Astrocyte (in vitro differentiated cells and primary cell): ENCODE measurements around the gene HES3. TPM values are rescaled to one million over a fixed set of nuclear protein-coding genes. Genes with fewer than 3 reads are reported as not detected.

Source experiments
- DNase-seq: peaks from one replicate; pipeline ENCODE4 v3.0.0-alpha.2; 2010; ENCODE audit warnings: low read depth
- FAIRE-seq: peaks from 2 replicates; lab custom pipeline; 2011; peaks lifted over from hg19 to GRCh38; lab: Jason Lieb, UNC
- H2AFZ ChIP-seq: 2 replicates; pipeline ENCODE4 v1.6.0; 2012; ENCODE audit warnings: low read depth, low read length, inconsistent platforms
- H3K27ac ChIP-seq: 2 replicates; pipeline ENCODE4 v1.5.1; 2011; ENCODE audit warnings: low read depth, low read length, inconsistent platforms
- H3K27me3 ChIP-seq: 2 replicates; pipeline ENCODE4 v1.6.0; 2011; ENCODE audit warnings: low read length, inconsistent platforms; ENCODE audit not compliant: insufficient read depth
- H3K36me3 ChIP-seq: 2 replicates; pipeline ENCODE4 v1.5.1; 2011; ENCODE audit warnings: low read length, inconsistent platforms; ENCODE audit not compliant: insufficient read depth
- H3K4me1 ChIP-seq: 2 replicates; pipeline ENCODE4 v1.5.1; 2011; ENCODE audit warnings: low read length, inconsistent platforms; ENCODE audit not compliant: insufficient read depth
- H3K4me2 ChIP-seq: 2 replicates; pipeline ENCODE4 v1.6.0; 2012; ENCODE audit warnings: low read length, inconsistent platforms
- H3K4me3 ChIP-seq: 2 replicates; pipeline ENCODE4 v1.5.1; 2011; ENCODE audit warnings: low read depth, mild to moderate bottlenecking, low read length, inconsistent platforms; ENCODE audit not compliant: insufficient read depth
- H3K79me2 ChIP-seq: 2 replicates; pipeline ENCODE4 v1.6.0; 2012; ENCODE audit warnings: mild to moderate bottlenecking, low read length, inconsistent platforms; ENCODE audit not compliant: insufficient read depth
- H3K9ac ChIP-seq: 2 replicates; pipeline ENCODE4 v1.6.0; 2012; ENCODE audit warnings: mild to moderate bottlenecking, low read length, inconsistent platforms
- H3K9me3 ChIP-seq: 2 replicates; pipeline ENCODE4 v1.5.1; 2012; ENCODE audit warnings: low read depth, mild to moderate bottlenecking, low read length, inconsistent platforms; ENCODE audit not compliant: insufficient read depth
- H4K20me1 ChIP-seq: 2 replicates; pipeline ENCODE4 v1.6.0; 2012; ENCODE audit warnings: low read length, inconsistent platforms; ENCODE audit not compliant: insufficient read depth
- H3K27ac Mint-ChIP-seq: one replicate; pipeline ENCODE4 v1.8.0; 2021; ENCODE audit warnings: mild to moderate bottlenecking, mixed read lengths; ENCODE audit not compliant: unreplicated experiment
- H3K27me3 Mint-ChIP-seq: one replicate; pipeline ENCODE4 v1.8.0; 2021; ENCODE audit warnings: low read depth, mixed read lengths; ENCODE audit not compliant: unreplicated experiment
- H3K36me3 Mint-ChIP-seq: one replicate; pipeline ENCODE4 v1.8.0; 2021; ENCODE audit warnings: low read depth, mixed read lengths; ENCODE audit not compliant: unreplicated experiment
- H3K4me1 Mint-ChIP-seq: one replicate; pipeline ENCODE4 v1.8.0; 2021; ENCODE audit warnings: low read depth, mixed read lengths; ENCODE audit not compliant: unreplicated experiment
- H3K4me3 Mint-ChIP-seq: one replicate; pipeline ENCODE4 v1.8.0; 2021; ENCODE audit warnings: mild to moderate bottlenecking, moderate library complexity, mixed read lengths; ENCODE audit not compliant: unreplicated experiment
- H3K9me3 Mint-ChIP-seq: one replicate; pipeline ENCODE4 v1.8.0; 2021; ENCODE audit warnings: mild to moderate bottlenecking, mixed read lengths; ENCODE audit not compliant: unreplicated experiment
- EZH2 ChIP-seq: IDR thresholded peaks from 2 replicates; pipeline ENCODE4 v1.6.1; 2012; ENCODE audit warnings: mild to moderate bottlenecking, low read length, inconsistent platforms; ENCODE audit not compliant: insufficient read depth
- total RNA-seq: library from RNA; stranded (reverse); gene quantifications from 2 replicates; pipeline ENCODE4 v1.2.1, GENCODE V29; 2021
- TF ChIP-seq, protein P1 (sequence below): IDR thresholded peaks from 2 replicates; pipeline ENCODE4 v1.5.1; 2011; ENCODE audit warnings: low read depth, mild to moderate bottlenecking, inconsistent platforms, low read length, moderate library complexity; ENCODE audit not compliant: insufficient read depth

The HES3 gene
- total RNA-seq, 1 donor from 2014 or later = not detected

DNA sequence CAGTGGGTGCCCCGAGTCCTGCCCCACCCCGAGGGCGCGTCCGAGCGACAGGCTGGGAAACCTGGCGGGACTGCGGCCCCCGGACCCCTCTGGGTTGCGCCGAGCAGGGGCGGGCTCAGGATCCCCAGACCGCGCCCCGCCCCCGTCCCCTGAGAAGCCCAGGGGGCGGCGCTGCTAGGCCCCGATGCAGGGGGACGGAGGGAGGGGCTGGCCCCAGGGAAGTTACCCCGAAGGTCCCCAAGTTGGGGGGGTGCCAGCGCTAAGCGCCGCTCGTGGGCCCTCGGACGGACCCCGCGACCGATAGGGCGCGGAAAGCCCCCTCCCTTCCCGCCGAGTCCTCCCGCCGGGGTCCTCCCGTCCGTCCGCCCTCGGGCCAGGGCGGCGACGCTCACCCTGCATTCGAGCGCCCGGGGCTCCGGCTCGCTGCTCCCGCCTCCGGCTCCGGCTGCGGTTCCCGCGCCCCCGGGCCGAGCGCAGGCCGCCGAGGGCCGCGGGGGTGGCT is 16.5 kb downstream of the HES3 start:
- H2AFZ ChIP-seq = no peak overlapping the region
- no peaks in the 10 kb centered on the region for H3K36me3 ChIP-seq
- H3K9ac ChIP-seq = peak overlapping the region; percentile 31
- H3K9me3 Mint-ChIP-seq = no peaks in the 10 kb centered on the region
- H3K9me3 ChIP-seq = no peaks in the 10 kb centered on the region
- peaks cover 7% of the 10 kb centered on the region for H3K4me1 ChIP-seq
- no peaks in the 10 kb centered on the region for H3K79me2 ChIP-seq
- H3K36me3 Mint-ChIP-seq = no peaks in the 10 kb centered on the region
- no peak for DNase-seq
- no peak for FAIRE-seq
- no peak overlapping the region for H3K4me3 Mint-ChIP-seq
- no peaks in the 10 kb centered on the region for H3K27me3 ChIP-seq
- peaks cover 20% of the 10 kb centered on the region for H4K20me1 ChIP-seq
- no peaks in the 10 kb centered on the region for H3K4me1 Mint-ChIP-seq
- peak overlapping the region; percentile 56 for H3K4me3 ChIP-seq
- TF ChIP-seq EZH2 = no peak
- TF ChIP-seq, protein P1, sequence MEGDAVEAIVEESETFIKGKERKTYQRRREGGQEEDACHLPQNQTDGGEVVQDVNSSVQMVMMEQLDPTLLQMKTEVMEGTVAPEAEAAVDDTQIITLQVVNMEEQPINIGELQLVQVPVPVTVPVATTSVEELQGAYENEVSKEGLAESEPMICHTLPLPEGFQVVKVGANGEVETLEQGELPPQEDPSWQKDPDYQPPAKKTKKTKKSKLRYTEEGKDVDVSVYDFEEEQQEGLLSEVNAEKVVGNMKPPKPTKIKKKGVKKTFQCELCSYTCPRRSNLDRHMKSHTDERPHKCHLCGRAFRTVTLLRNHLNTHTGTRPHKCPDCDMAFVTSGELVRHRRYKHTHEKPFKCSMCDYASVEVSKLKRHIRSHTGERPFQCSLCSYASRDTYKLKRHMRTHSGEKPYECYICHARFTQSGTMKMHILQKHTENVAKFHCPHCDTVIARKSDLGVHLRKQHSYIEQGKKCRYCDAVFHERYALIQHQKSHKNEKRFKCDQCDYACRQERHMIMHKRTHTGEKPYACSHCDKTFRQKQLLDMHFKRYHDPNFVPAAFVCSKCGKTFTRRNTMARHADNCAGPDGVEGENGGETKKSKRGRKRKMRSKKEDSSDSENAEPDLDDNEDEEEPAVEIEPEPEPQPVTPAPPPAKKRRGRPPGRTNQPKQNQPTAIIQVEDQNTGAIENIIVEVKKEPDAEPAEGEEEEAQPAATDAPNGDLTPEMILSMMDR = no peak
- H3K27me3 Mint-ChIP-seq = peaks cover 30% of the 10 kb centered on the region
- no peak overlapping the region for H3K27ac ChIP-seq
- peak overlapping the region; percentile 89 for H3K4me2 ChIP-seq
- H3K27ac Mint-ChIP-seq = no peak overlapping the region

DNA sequence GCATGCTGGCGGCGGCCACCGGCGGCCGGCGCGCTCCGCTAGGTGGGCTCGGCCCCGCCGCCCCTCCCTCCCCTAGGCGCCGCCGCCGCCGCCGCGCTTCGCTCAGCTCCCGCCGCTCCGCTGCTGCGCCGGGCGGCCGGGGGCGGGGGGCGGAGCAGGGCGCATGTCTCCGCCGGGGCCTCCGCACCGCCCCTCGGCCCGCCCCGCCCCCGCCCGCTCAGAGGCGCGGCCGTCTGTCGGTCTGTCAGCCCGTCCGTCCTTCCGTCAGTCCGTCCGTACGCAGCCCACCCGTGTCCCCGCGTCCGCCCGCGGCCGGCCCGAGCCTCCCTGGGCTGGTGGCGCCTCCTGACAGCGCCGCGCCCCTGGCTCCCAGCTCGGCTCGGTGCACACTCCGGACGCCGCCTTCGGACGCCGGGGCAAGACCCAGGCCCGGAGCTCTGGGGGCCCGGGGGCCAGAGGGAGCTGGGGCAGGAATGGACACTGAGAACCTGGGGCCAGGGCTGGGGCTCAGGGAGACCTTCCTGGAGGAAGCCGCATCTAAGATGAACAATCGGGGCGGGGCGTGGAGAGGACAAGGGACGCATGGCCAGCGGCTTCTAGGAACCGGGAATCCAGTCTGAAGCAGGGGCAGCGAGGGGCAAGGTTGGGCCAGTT is 17.1 kb downstream of the HES3 start, which contains the start of gene GPR153:
TSS of gene GPR153 (minus strand) at position 138 of the 654 bp plus-strand sequence. CDS start 6,193 bp downstream, outside the sequence.
- H3K4me2 ChIP-seq = peak within 1 kb of the TSS; percentile 89
- no peak for TF ChIP-seq EZH2
- TF ChIP-seq, protein P1 = no peak
- H2AFZ ChIP-seq = peak within 1 kb of the TSS; percentile 69
- H3K36me3 Mint-ChIP-seq = no peaks in the 10 kb centered on the region
- DNase-seq (no peak), FAIRE-seq (no peak)
- no peaks in the 10 kb centered on the region for H3K79me2 ChIP-seq
- no peaks in the 10 kb centered on the region for H3K9me3 ChIP-seq
- no peaks in the 10 kb centered on the region for H3K27me3 ChIP-seq
- no peaks in the 10 kb centered on the region for H3K36me3 ChIP-seq
- H3K9ac ChIP-seq = peak within 1 kb of the TSS; percentile 48
- peaks cover 7% of the 10 kb centered on the region for H3K4me1 ChIP-seq
- H4K20me1 ChIP-seq = peaks cover 20% of the 10 kb centered on the region
- H3K4me3 ChIP-seq = peak within 1 kb of the TSS; percentile 56
- peak within 1 kb of the TSS; percentile 78 for H3K4me3 Mint-ChIP-seq
- H3K9me3 Mint-ChIP-seq = no peaks in the 10 kb centered on the region
- no peaks in the 10 kb centered on the region for H3K4me1 Mint-ChIP-seq
- H3K27ac ChIP-seq = no peak within 1 kb of the TSS
- H3K27ac Mint-ChIP-seq = no peak within 1 kb of the TSS
- peaks cover 27% of the 10 kb centered on the region for H3K27me3 Mint-ChIP-seq

DNA sequence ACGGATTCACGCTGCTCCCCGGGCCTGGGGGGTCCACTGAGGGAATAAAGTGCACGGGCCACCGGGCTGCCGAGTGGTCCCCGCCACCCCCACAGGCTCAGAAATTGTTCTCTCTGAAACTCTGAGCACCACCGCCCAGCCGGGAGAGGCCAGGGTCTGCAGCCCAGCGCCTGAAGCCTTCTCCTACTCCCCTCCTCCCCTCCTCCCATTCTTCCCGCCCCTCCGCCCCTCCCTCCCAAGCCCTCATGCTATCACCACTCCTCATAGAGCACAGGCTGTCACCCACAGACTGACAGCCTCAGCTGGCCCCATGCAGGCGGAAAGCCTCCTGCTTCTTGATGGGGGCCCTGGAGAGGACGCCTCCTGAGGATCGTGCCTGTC is 17.6 kb downstream of the HES3 start:
- DNase-seq = no peak
- Histone ChIP-seq H3K79me2 (no peaks in the 10 kb centered on the region), H2AFZ (peak overlapping the region; percentile 69), H3K9ac (peak overlapping the region; percentile 48), H3K4me3 (no peak overlapping the region), H3K4me1 (peaks cover 7% of the 10 kb centered on the region), H3K27ac (no peak overlapping the region), H4K20me1 (peaks cover 20% of the 10 kb centered on the region), H3K27me3 (no peaks in the 10 kb centered on the region), H3K36me3 (no peaks in the 10 kb centered on the region), H3K4me2 (peak overlapping the region; percentile 89), H3K9me3 (no peaks in the 10 kb centered on the region)
- FAIRE-seq = no peak
- Mint-ChIP-seq H3K9me3 (no peaks in the 10 kb centered on the region), H3K4me3 (peak overlapping the region; percentile 78), H3K27me3 (peaks cover 24% of the 10 kb centered on the region), H3K4me1 (no peaks in the 10 kb centered on the region), H3K27ac (no peak overlapping the region), H3K36me3 (no peaks in the 10 kb centered on the region)
- TF ChIP-seq, protein P1 = no peak
- no peak for TF ChIP-seq EZH2
